ENCODE data around the gene SF3B3.

DNA sequence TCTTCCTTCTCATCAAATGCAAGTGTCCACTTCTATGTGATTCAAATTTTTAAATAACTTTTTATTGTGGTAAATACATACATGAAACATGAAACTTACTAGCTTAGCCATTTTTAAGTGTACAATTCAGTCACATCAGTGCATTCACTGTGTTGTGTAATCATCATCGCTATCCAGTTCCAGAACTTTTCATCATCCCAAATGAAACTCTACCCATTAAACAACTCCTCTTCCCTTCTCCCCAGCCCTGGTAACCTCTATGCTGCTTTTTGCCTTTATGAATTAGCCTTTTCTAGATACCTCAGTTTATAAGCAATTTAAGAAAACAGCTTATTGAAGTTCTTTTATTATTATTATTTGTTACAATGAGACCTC, 81.7 kb downstream of the SF3B3 start:
- no peak for TF ChIP-seq CTCF (IDR thresholded peaks at IDR 0.05)
- no peak for TF ChIP-seq EZH2 (IDR thresholded peaks at IDR 0.05)
- no peak for TF ChIP-seq EZH2phosphoT487 (IDR thresholded peaks at IDR 0.05)
